WTC11 (cell line): ENCODE data around the gene GTF2F1. TPM values are rescaled to one million over a fixed set of nuclear protein-coding genes. Genes with fewer than 3 reads are reported as not detected.

Experiments
- ATAC-seq: fragments of 200-7000 bp; cut with Tn5 transposase; 2 replicates; pipeline ENCODE4 v1.10.0; 2021; ENCODE audit warnings: mild to moderate bottlenecking, moderate library complexity
- CTCF ChIA-PET: fragments of 300-600 bp; sonication (Branson Sonifier 250); formaldehyde crosslinking; loops from one replicate; lab custom pipeline; 2021; ENCODE audit warnings: antibody characterized with exemption; lab: Charles Lee
- POLR2A ChIA-PET: fragments of 350-600 bp; sonication (Branson Sonifier 250); formaldehyde crosslinking; loops from one replicate; lab custom pipeline; 2021; ENCODE audit warnings: antibody characterized with exemption; lab: Charles Lee
- DNase-seq: peaks from one replicate; pipeline ENCODE4 v3.0.0; 2021; ENCODE audit warnings: low spot score
- H3K27ac Mint-ChIP-seq: 2 replicates; pipeline ENCODE4 v1.8.0; 2021; ENCODE audit warnings: mixed read lengths
- H3K27me3 Mint-ChIP-seq: 2 replicates; pipeline ENCODE4 v1.8.0; 2021; ENCODE audit warnings: low read depth, mild to moderate bottlenecking, moderate library complexity, mixed read lengths
- H3K36me3 Mint-ChIP-seq: 2 replicates; pipeline ENCODE4 v1.8.0; 2021; ENCODE audit warnings: mixed read lengths
- H3K4me1 Mint-ChIP-seq: 2 replicates; pipeline ENCODE4 v1.8.0; 2022; ENCODE audit warnings: mixed read lengths
- H3K4me3 Mint-ChIP-seq: 2 replicates; pipeline ENCODE4 v1.8.0; 2021; ENCODE audit warnings: mild to moderate bottlenecking, moderate library complexity, mixed read lengths
- H3K9me3 Mint-ChIP-seq: 2 replicates; pipeline ENCODE4 v1.8.0; 2021; ENCODE audit warnings: mixed read lengths
- ATF1 ChIP-seq: sonication (generic); formaldehyde crosslinking; IDR thresholded peaks from 2 replicates; pipeline ENCODE4 v1.8.1; 2023; ENCODE audit warnings: mild to moderate bottlenecking, moderate library complexity, missing genetic modification reagents
- E2F4 ChIP-seq: sonication (generic); formaldehyde crosslinking; IDR thresholded peaks from 2 replicates; pipeline ENCODE4 v1.8.1; 2022; ENCODE audit warnings: low read depth, mild to moderate bottlenecking, moderate library complexity, missing genetic modification reagents, borderline replicate concordance
- ESRRA ChIP-seq: sonication (generic); formaldehyde crosslinking; IDR thresholded peaks from 2 replicates; pipeline ENCODE4 v1.8.1; 2022; ENCODE audit warnings: mild to moderate bottlenecking, missing genetic modification reagents, borderline replicate concordance
- HMGA2 ChIP-seq: fragments of 250-450 bp; sonication (Bioruptor Pico); IDR thresholded peaks from 2 replicates; pipeline ENCODE4 v1.4.0; 2021; ENCODE audit warnings: mild to moderate bottlenecking, moderate library complexity
- IRF2 ChIP-seq: sonication (generic); formaldehyde crosslinking; IDR thresholded peaks from 2 replicates; pipeline ENCODE4 v1.8.0; 2022; ENCODE audit warnings: low read depth, missing genetic modification reagents, borderline replicate concordance
- KAT7 ChIP-seq: sonication (generic); formaldehyde crosslinking; IDR thresholded peaks from 2 replicates; pipeline ENCODE4 v1.8.1; 2023; ENCODE audit warnings: missing genetic modification reagents, mild to moderate bottlenecking, borderline replicate concordance
- MYBL2 ChIP-seq: sonication (generic); formaldehyde crosslinking; IDR thresholded peaks from 2 replicates; pipeline ENCODE4 v1.8.1; 2023; ENCODE audit warnings: mild to moderate bottlenecking, moderate library complexity, missing genetic modification reagents
- SMAD4 ChIP-seq: sonication (generic); formaldehyde crosslinking; IDR thresholded peaks from 2 replicates; pipeline ENCODE4 v1.8.0; 2022; ENCODE audit warnings: mild to moderate bottlenecking, missing genetic modification reagents
- ZBTB43 ChIP-seq: sonication (generic); formaldehyde crosslinking; IDR thresholded peaks from 2 replicates; pipeline ENCODE4 v1.8.1; 2023; ENCODE audit warnings: mild to moderate bottlenecking, missing genetic modification reagents
- ZNF317 ChIP-seq: sonication (generic); formaldehyde crosslinking; IDR thresholded peaks from 2 replicates; pipeline ENCODE4 v1.8.1; 2023; ENCODE audit warnings: low read depth, mild to moderate bottlenecking, moderate library complexity, missing genetic modification reagents, borderline replicate concordance
- total RNA-seq: library from RNA; stranded (reverse); gene quantifications from 3 replicates; pipeline ENCODE4 v1.2.3, GENCODE V29; 2021
- TF ChIP-seq, protein P1 (sequence below): sonication (generic); formaldehyde crosslinking; IDR thresholded peaks from 2 replicates; pipeline ENCODE4 v1.8.0; 2022; ENCODE audit warnings: mild to moderate bottlenecking, missing genetic modification reagents
- TF ChIP-seq, protein P2 (sequence below): sonication (generic); formaldehyde crosslinking; IDR thresholded peaks from 2 replicates; pipeline ENCODE4 v1.8.0; 2022; ENCODE audit warnings: missing genetic modification reagents
- TF ChIP-seq, protein P3 (sequence below): fragments of 250-450 bp; sonication (Bioruptor Pico); IDR thresholded peaks from 2 replicates; pipeline ENCODE4 v1.8.0; 2021; ENCODE audit warnings: mild to moderate bottlenecking
- TF ChIP-seq, protein P4 (sequence below): fragments of 250-450 bp; sonication (Bioruptor Pico); IDR thresholded peaks from 2 replicates; pipeline ENCODE4 v1.9.0; 2021; ENCODE audit warnings: mild to moderate bottlenecking

GTF2F1 gene
- total RNA-seq, 1 experiment from 2014 or later, result 62.4 TPM

DNA sequence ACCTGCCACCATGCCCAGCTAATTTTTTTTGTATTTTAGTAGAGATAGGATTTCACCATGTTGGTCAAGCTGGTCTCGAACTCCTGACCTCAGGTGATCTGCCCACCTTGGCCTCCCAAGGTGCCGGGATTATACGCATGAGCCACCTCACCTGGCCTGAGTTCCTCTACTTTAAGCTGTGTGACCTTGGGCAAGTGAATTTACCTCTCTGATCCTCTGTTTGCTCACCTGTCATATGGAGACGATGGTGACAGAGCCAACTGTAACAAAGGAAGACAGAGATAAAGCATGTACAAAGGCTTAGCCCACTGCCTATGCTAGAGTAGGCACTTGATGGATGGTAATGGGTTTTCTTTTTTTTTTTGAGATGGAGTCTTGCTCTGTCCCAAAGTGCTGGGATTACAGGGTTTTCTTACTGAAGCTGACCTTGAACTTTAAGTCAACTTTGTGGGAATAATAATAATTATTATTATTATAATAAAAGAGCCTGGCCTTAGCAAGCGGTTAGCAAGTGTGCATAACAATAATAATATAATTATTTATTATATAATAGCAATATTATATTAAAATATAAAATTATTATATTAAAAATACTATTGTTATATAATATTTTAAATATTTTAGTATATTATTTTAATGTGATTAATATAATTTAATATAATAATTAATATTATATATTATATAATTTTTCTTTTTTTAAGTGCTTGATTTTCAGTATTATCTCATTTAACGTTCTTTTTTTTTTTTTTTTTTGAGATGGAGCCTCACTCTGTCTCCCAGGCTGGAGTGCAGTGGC lies 58.3 kb downstream of the GTF2F1 start:
- Mint-ChIP-seq H3K27me3 (no peaks in the 10 kb centered on the region; the same call in 1 of the 2 replicates), H3K4me3 (no peak overlapping the region), H3K36me3 (no peaks in the 10 kb centered on the region), H3K27ac (no peak overlapping the region), H3K9me3 (peaks cover 5% of the 10 kb centered on the region), H3K4me1 (no peaks in the 10 kb centered on the region)
- CTCF ChIA-PET, result no interaction called here
- DNase-seq, result no peak
- no peak for ATAC-seq
- POLR2A ChIA-PET, result no interaction called here
- TF ChIP-seq, protein P1, sequence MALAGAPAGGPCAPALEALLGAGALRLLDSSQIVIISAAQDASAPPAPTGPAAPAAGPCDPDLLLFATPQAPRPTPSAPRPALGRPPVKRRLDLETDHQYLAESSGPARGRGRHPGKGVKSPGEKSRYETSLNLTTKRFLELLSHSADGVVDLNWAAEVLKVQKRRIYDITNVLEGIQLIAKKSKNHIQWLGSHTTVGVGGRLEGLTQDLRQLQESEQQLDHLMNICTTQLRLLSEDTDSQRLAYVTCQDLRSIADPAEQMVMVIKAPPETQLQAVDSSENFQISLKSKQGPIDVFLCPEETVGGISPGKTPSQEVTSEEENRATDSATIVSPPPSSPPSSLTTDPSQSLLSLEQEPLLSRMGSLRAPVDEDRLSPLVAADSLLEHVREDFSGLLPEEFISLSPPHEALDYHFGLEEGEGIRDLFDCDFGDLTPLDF, result no peak
- TF ChIP-seq KAT7 (CRISPR knock-in tag) (no peak), HMGA2 (CRISPR knock-in tag) (peak; percentile 97; the same call in 1 of the 2 replicates), ZNF317 (no peak), IRF2 (CRISPR knock-in tag) (no peak)
- TF ChIP-seq, protein P2, sequence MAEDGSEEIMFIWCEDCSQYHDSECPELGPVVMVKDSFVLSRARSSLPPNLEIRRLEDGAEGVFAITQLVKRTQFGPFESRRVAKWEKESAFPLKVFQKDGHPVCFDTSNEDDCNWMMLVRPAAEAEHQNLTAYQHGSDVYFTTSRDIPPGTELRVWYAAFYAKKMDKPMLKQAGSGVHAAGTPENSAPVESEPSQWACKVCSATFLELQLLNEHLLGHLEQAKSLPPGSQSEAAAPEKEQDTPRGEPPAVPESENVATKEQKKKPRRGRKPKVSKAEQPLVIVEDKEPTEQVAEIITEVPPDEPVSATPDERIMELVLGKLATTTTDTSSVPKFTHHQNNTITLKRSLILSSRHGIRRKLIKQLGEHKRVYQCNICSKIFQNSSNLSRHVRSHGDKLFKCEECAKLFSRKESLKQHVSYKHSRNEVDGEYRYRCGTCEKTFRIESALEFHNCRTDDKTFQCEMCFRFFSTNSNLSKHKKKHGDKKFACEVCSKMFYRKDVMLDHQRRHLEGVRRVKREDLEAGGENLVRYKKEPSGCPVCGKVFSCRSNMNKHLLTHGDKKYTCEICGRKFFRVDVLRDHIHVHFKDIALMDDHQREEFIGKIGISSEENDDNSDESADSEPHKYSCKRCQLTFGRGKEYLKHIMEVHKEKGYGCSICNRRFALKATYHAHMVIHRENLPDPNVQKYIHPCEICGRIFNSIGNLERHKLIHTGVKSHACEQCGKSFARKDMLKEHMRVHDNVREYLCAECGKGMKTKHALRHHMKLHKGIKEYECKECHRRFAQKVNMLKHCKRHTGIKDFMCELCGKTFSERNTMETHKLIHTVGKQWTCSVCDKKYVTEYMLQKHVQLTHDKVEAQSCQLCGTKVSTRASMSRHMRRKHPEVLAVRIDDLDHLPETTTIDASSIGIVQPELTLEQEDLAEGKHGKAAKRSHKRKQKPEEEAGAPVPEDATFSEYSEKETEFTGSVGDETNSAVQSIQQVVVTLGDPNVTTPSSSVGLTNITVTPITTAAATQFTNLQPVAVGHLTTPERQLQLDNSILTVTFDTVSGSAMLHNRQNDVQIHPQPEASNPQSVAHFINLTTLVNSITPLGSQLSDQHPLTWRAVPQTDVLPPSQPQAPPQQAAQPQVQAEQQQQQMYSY (CRISPR knock-in tag), result no peak

- ChIA-PET CTCF (interaction anchor here (0.9 kb wide), 1 partner anchor 285 kb away, joined by 5 read pairs; no protein-coding TSS in a partner anchor), POLR2A (no interaction called here)
- Mint-ChIP-seq H3K27ac (no peak within 1 kb of the TSS), H3K36me3 (no peaks in the 10 kb centered on the region), H3K4me1 (no peaks in the 10 kb centered on the region), H3K9me3 (no peaks in the 10 kb centered on the region), H3K4me3 (no peak within 1 kb of the TSS), H3K27me3 (no peaks in the 10 kb centered on the region)
- no peak for DNase-seq
- no peak for TF ChIP-seq ATF1 (CRISPR knock-in tag)
- TF ChIP-seq ZBTB43 (CRISPR knock-in tag), result no peak
- TF ChIP-seq, protein P2 (CRISPR knock-in tag), result no peak
- TF ChIP-seq, protein P3, sequence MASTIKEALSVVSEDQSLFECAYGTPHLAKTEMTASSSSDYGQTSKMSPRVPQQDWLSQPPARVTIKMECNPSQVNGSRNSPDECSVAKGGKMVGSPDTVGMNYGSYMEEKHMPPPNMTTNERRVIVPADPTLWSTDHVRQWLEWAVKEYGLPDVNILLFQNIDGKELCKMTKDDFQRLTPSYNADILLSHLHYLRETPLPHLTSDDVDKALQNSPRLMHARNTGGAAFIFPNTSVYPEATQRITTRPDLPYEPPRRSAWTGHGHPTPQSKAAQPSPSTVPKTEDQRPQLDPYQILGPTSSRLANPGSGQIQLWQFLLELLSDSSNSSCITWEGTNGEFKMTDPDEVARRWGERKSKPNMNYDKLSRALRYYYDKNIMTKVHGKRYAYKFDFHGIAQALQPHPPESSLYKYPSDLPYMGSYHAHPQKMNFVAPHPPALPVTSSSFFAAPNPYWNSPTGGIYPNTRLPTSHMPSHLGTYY, result no peak
- no peak for TF ChIP-seq E2F4 (CRISPR knock-in tag)
- no peak for TF ChIP-seq SMAD4 (CRISPR knock-in tag)
- TF ChIP-seq MYBL2 (CRISPR knock-in tag), result no peak
- no peak for TF ChIP-seq ESRRA (CRISPR knock-in tag)
- TF ChIP-seq, protein P4, sequence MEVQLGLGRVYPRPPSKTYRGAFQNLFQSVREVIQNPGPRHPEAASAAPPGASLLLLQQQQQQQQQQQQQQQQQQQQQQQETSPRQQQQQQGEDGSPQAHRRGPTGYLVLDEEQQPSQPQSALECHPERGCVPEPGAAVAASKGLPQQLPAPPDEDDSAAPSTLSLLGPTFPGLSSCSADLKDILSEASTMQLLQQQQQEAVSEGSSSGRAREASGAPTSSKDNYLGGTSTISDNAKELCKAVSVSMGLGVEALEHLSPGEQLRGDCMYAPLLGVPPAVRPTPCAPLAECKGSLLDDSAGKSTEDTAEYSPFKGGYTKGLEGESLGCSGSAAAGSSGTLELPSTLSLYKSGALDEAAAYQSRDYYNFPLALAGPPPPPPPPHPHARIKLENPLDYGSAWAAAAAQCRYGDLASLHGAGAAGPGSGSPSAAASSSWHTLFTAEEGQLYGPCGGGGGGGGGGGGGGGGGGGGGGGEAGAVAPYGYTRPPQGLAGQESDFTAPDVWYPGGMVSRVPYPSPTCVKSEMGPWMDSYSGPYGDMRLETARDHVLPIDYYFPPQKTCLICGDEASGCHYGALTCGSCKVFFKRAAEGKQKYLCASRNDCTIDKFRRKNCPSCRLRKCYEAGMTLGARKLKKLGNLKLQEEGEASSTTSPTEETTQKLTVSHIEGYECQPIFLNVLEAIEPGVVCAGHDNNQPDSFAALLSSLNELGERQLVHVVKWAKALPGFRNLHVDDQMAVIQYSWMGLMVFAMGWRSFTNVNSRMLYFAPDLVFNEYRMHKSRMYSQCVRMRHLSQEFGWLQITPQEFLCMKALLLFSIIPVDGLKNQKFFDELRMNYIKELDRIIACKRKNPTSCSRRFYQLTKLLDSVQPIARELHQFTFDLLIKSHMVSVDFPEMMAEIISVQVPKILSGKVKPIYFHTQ (CRISPR knock-in tag), result no peak
- ATAC-seq, result no peak
These were observed 59.5 kb downstream of the GTF2F1 start, which contains the start of gene ACER1 for GRCh38 chr19:6333439-6333838. ACER1 (minus strand) TSS chr19:6333612; CDS start chr19:6333551, 61 bp downstream.
